IPS-NIHi7 (cell line): ENCODE measurements around the gene DGKH.
"Not testable (repeated sequence)": the region's sequence is repeated elsewhere in the genome, so short reads cannot be mapped to it uniquely, and the experiment has no call there.

Experiments used
- DNase-seq: peaks from one replicate; pipeline ENCODE4 v3.0.0; 2012; ENCODE audit warnings: mixed read lengths; ENCODE audit errors: extremely low spot score

DGKH gene

GRCh38 chr13:42110410-42111155, 62.1 kb downstream of the DGKH start:
- peak; percentile 36 for DNase-seq

DNA sequence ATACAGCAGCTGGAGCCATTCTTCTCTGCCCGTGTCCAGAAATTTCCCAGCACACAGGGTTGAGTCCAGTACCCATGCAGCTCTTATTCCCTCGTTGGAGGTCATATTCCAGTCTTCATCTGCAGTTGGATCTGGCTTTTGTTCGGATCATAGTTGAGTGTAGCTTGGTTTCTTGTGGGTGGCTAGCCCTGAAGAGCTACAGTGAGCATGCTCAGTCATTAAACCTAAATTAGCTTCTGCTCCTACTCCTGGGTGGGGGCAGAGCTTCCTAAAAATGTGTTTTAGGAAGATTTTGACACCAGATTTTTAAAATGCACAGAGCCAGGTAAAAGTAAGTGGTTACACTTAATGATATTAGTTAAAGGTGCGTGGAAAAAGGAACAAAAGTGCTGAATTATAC, 64.4 kb downstream of the DGKH start:
- no peak for DNase-seq

GRCh38 chr13:42113478-42113877, 65.0 kb downstream of the DGKH start:
- DNase-seq, result no peak

- no peak for DNase-seq
These were observed 65.8 kb downstream of the DGKH start for GRCh38 chr13:42114278-42114677.

- no peak for DNase-seq
These were observed 66.5 kb downstream of the DGKH start for GRCh38 chr13:42114912-42115311.

DNA sequence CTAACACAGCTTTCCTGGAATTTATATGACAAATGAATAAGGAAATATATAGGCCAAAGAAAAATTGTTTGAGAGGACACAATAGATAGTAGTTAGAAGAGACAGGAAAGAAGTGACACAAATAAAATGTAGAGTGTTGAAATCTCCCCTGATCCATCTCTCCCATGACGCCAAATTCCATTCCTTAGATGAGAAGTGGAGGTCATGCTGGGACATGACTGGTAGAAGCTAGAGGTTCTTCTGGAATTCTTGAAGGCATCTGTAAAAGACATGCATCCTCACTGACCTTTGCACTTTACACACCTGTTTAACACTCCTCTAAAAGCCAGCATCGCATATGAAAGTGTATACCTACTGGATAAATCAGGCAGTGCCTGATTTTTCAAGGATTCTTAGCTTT, 67.8 kb downstream of the DGKH start:
- DNase-seq, result no peak

GRCh38 chr13:42119041-42119440, 70.6 kb downstream of the DGKH start:
- no peak for DNase-seq

DNA sequence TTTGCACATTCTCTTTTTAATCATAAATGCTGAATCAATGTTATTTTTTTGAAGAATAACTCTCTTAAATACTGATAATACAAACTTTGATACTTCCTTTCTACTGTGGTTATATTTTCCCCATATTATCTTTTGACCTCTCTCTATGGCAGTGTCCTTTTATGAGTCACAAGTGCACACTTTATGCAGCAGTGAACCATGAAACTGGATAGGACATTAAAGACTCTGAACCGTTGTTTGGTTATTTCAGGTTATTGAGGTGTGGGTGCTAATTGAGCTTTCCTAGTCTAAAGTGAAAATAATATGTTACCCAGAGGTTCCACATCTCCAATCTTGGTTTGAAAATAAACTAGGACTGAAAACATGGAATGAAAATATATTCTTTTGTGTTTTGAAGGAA, 71.4 kb downstream of the DGKH start:
- no peak for DNase-seq

DNA sequence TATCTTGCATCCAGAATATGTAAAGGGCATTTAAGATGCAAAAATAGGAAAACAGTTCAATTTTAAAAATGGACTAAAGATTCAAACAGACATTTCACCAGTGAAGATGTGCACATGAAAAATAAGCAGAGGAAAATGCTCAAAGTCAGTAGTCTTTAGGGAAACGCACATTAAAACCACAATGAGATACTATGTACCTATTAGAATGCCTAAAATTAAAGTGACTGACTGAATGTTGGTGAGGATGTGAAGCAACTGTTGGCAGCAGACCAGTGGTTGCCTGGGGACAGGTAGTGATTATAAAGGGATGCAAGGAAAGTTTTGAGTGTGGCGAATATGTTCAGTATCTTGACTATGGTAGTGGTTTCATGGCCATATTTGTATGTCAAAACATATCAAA, 75.2 kb downstream of the DGKH start:
- DNase-seq, result no peak

- DNase-seq, result no peak
These were observed 76.6 kb downstream of the DGKH start for GRCh38 chr13:42125046-42125445.

GRCh38 chr13:42127047-42127446, 78.6 kb downstream of the DGKH start:
- DNase-seq, result no peak

- DNase-seq, result no peak
These were observed 80.6 kb downstream of the DGKH start for GRCh38 chr13:42129033-42129432.

DNA sequence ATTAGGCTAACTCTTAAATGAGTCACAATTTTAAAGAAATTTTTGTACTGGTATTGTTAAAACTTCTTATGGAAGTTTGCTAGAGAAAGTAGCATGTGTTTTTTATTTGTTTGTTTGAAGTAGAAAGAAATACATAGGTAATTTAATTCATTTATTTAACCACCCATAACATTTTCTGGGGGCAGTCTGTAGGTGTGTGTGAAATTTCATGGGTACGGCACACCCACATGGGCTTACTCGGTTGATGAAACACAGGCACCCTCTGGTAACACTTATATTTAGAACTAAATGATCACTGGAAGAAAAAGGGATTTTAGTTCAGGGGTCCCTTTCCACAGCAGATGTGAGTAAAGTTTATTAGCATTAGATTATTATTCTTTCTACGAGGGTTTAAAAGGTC, 88.1 kb downstream of the DGKH start:
- DNase-seq, result no peak

- no peak for DNase-seq
These were observed 89.5 kb downstream of the DGKH start for GRCh38 chr13:42137856-42138537.

GRCh38 chr13:42140494-42140893, 92.0 kb downstream of the DGKH start:
- no peak for DNase-seq

- not testable (repeated sequence) for DNase-seq
These were observed 92.6 kb downstream of the DGKH start for GRCh38 chr13:42141052-42141451.

DNA sequence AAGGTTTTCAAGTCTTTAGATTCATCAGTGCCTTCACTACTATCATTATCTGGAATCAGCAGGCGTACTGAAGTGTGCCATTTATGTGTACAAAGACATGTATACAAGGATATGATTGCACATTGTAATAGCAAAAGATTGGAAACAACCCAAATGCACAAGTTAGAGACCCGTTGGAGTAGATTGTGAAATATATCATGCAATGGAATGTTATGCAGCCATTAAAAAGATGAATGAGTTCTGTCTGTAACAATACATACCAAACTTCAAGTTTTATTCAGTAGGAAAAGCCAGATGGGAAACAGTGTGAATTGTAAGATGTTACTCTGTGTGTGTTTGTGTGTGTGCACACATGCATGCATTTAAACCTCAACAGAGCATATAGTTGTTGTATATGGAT, 97.9 kb downstream of the DGKH start:
- DNase-seq, result no peak

DNA sequence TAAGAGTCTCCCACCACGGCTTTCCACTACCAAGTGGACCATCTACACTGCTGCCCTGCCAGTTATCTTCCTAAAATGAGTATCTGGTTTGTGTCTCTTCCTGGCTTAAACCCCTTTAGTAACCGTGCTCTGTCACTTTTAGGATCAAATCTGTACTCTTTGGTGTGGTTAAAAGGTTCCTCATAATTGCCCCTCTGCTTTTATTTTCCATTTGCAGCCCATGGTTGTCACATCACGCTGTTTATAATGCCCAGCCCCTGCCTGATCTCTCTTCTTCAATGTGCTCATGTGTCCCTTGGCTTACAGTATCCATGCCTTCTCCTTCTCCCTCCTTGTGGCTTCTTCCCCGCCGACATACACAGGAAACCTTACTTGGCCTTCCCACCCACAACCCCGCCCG, 100.1 kb downstream of the DGKH start:
- no peak for DNase-seq

- DNase-seq, result no peak
These were observed 100.7 kb downstream of the DGKH start for GRCh38 chr13:42149136-42149535.

- DNase-seq, result no peak
These were observed 103.3 kb downstream of the DGKH start for GRCh38 chr13:42151781-42152180.

DNA sequence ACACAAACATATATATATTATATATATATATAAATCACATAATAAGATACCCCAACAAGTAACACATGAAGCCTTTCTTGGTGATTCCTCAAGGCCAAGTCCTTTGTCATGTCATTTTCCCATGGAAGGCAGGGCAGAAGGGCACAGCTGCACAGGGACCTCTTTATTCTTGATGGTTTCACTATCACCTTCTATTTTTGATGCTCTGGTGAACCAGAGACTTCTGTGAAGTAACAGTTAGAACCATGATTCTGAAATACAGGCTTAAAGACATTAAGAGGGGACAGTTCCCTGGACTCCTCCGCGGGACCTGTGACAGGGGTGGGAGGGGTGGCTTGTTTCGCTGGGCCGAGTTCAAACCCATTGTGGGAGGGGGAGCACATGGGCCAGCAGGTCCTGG, 104.0 kb downstream of the DGKH start:
- DNase-seq, result no peak

- DNase-seq, result no peak
These were observed 105.0 kb downstream of the DGKH start for GRCh38 chr13:42153199-42154113.
